ENCODE measurements around the gene FIP1L1.
"Not testable (repeated sequence)": the region's sequence is repeated elsewhere in the genome, so short reads cannot be mapped to it uniquely, and the experiment has no call there.

FIP1L1 gene

GRCh38 chr4:53374777-53375258, 2.6 kb upstream of the FIP1L1 start:
- DNase-seq (ENCODE audit: low read depth in 2 of 3, low spot score in 2 of 3): no peak

GRCh38 chr4:53376900-53377299, 541 bp upstream of the FIP1L1 start:
- no peak for DNase-seq (ENCODE audit: low read depth in 2 of 3, low spot score in 2 of 3)

GRCh38 chr4:53378171-53378482, 686 bp downstream of the FIP1L1 start:
- no peak for DNase-seq (ENCODE audit: low read depth in 2 of 3, low spot score in 2 of 3)

- no peak for DNase-seq (ENCODE audit: low read depth in 2 of 3, low spot score in 2 of 3)
These were observed 2.8 kb downstream of the FIP1L1 start for GRCh38 chr4:53380221-53380620.

GRCh38 chr4:53409479-53409878, 32.0 kb downstream of the FIP1L1 start:
- DNase-seq (ENCODE audit: low read depth in 2 of 3, low spot score in 2 of 3): not testable (repeated sequence)

- DNase-seq (ENCODE audit: low read depth in 2 of 3, low spot score in 2 of 3): no peak
These were observed 41.8 kb downstream of the FIP1L1 start for GRCh38 chr4:53419208-53419607.

- DNase-seq (ENCODE audit: low read depth in 2 of 3, low spot score in 2 of 3): no peak
These were observed 44.4 kb downstream of the FIP1L1 start for GRCh38 chr4:53421791-53422190.

GRCh38 chr4:53422367-53422766, 44.9 kb downstream of the FIP1L1 start:
- no peak for DNase-seq (ENCODE audit: low read depth in 2 of 3, low spot score in 2 of 3)

GRCh38 chr4:53424280-53424679, 46.8 kb downstream of the FIP1L1 start:
- no peak for DNase-seq (ENCODE audit: low read depth in 2 of 3, low spot score in 2 of 3)

- DNase-seq (ENCODE audit: low read depth in 2 of 3, low spot score in 2 of 3): no peak
These were observed 49.9 kb downstream of the FIP1L1 start for GRCh38 chr4:53427366-53427765.

GRCh38 chr4:53431052-53431451, 53.6 kb downstream of the FIP1L1 start:
- DNase-seq (ENCODE audit: low read depth in 2 of 3, low spot score in 2 of 3): no peak

- no peak for DNase-seq (ENCODE audit: low read depth in 2 of 3, low spot score in 2 of 3)
These were observed 55.3 kb downstream of the FIP1L1 start for GRCh38 chr4:53432528-53433424.

GRCh38 chr4:53436251-53436650, 58.8 kb downstream of the FIP1L1 start:
- no peak for DNase-seq (ENCODE audit: low read depth in 2 of 3, low spot score in 2 of 3)

GRCh38 chr4:53441564-53441963, 64.1 kb downstream of the FIP1L1 start:
- DNase-seq (ENCODE audit: low read depth in 2 of 3, low spot score in 2 of 3): no peak

GRCh38 chr4:53444954-53445353, 67.5 kb downstream of the FIP1L1 start:
- DNase-seq (ENCODE audit: low read depth in 2 of 3, low spot score in 2 of 3): no peak

GRCh38 chr4:53450773-53451172, 73.3 kb downstream of the FIP1L1 start:
- no peak for DNase-seq (ENCODE audit: low read depth in 2 of 3, low spot score in 2 of 3)

- DNase-seq (ENCODE audit: low read depth in 2 of 3, low spot score in 2 of 3): no peak
These were observed 75.9 kb downstream of the FIP1L1 start for GRCh38 chr4:53453385-53453784.

- DNase-seq (ENCODE audit: low read depth in 2 of 3, low spot score in 2 of 3): no peak
These were observed 78.3 kb downstream of the FIP1L1 start for GRCh38 chr4:53455766-53456165.

- no peak for DNase-seq (ENCODE audit: low read depth in 2 of 3, low spot score in 2 of 3)
These were observed 78.7 kb downstream of the FIP1L1 start for GRCh38 chr4:53456178-53456577.

- DNase-seq (ENCODE audit: low read depth in 2 of 3, low spot score in 2 of 3): no peak
These were observed 82.1 kb downstream of the FIP1L1 start for GRCh38 chr4:53459548-53459947.

GRCh38 chr4:53461244-53461643, 83.8 kb downstream of the FIP1L1 start:
- DNase-seq (ENCODE audit: low read depth in 2 of 3, low spot score in 2 of 3): no peak

- DNase-seq (ENCODE audit: low read depth in 2 of 3, low spot score in 2 of 3): no peak
These were observed 85.9 kb downstream of the FIP1L1 start for GRCh38 chr4:53463340-53463739.

- no peak for DNase-seq (ENCODE audit: low read depth in 2 of 3, low spot score in 2 of 3)
These were observed 87.8 kb downstream of the FIP1L1 start for GRCh38 chr4:53465281-53465680.
